Measurements from ENCODE around the gene RIN1. TPM values are rescaled to one million over a fixed set of nuclear protein-coding genes. Genes with fewer than 3 reads are reported as not detected.
"Not testable (repeated sequence)": the region's sequence is repeated elsewhere in the genome, so short reads cannot be mapped to it uniquely, and the experiment has no call there.

The RIN1 gene, protein sequence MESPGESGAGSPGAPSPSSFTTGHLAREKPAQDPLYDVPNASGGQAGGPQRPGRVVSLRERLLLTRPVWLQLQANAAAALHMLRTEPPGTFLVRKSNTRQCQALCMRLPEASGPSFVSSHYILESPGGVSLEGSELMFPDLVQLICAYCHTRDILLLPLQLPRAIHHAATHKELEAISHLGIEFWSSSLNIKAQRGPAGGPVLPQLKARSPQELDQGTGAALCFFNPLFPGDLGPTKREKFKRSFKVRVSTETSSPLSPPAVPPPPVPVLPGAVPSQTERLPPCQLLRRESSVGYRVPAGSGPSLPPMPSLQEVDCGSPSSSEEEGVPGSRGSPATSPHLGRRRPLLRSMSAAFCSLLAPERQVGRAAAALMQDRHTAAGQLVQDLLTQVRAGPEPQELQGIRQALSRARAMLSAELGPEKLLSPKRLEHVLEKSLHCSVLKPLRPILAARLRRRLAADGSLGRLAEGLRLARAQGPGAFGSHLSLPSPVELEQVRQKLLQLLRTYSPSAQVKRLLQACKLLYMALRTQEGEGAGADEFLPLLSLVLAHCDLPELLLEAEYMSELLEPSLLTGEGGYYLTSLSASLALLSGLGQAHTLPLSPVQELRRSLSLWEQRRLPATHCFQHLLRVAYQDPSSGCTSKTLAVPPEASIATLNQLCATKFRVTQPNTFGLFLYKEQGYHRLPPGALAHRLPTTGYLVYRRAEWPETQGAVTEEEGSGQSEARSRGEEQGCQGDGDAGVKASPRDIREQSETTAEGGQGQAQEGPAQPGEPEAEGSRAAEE
- total RNA-seq (2022) (11.7 and 12.7 TPM in 2 replicates), Bru-seq, nascent RNA (percentile 40 among the genes with signal in this experiment), BruChase-seq, experiment 1, labeled RNA remaining after a 2-hour chase (percentile 48 among the genes with signal in this experiment), BruChase-seq, experiment 2, labeled RNA remaining after a 6-hour chase (percentile 54 among the genes with signal in this experiment)
- long read RNA-seq, transcript RIN1-201 (10 exons, 2,693 nt), result major isoform, 6 of 18 reads
- long read RNA-seq, partial matches to known transcripts, result 5 of 18 reads
- long read RNA-seq, other reads (novel, unspliced or antisense), result 5 of 18 reads

DNA sequence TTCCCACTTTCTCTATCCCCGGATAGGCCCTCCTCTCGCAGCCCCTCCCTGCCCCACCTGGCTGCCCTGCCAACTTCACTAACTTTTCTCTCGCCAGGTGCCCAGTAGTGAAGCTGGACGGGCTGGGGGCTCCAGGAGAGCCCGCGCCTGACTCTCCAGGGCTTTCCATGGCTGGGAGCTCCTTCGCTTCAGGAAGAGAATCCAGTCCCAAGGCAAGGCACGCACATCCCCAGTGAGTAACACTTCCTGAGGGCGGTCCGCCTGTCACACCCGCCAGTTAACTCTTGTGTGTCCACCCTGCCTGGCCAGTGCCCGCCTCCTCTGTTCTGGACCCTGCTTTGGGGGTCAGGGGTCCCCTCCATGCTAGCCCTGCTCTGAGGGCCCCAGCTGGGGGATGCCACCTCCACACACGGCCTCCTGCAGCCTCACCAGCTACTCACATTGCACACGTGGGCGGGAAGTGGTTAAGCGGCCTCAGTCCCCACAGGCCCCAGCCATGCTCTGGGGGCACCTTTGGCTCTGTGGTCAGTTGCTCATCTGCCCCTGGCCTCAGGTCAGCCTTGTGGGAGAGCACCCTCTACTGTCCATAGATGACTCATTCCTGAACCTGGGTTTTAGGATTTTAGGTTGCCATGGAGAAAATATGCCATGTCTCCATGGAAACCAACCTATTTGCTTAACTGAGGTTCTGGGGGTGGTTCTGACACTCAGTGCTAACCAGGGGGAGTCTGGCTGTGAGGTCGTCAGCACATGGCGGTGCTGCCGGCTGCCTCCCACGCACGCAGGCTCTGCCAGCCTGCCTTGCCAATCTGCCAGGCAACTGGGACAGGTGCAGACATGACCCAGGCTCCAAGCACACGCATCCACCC is at the start of gene RIN1:
Gene RIN1, minus strand, starts transcription at position 201 of the 869 bp plus-strand sequence. Its CDS starts 32 bp downstream, at position 169.
- H3K27me3 Mint-ChIP-seq (ENCODE audit: insufficient read depth, unreplicated experiment), result no peaks in the 10 kb centered on the region
- peak; percentile 87 for DNase-seq
- ChIA-PET CTCF (interaction anchor here (0.6 to 3.4 kb wide), 12 partner anchors 8 to 102 kb away, joined by 3 to 90 read pairs (median 6); partner anchors contain the start of genes BRMS1, MRPL11 and YIF1A), POLR2A (interaction anchor here (0.5 to 1.5 kb wide), 3 partner anchors 24 to 69 kb away, joined by 3 to 26 read pairs (median 7); partner anchors contain the start of gene YIF1A)
- H3K4me1 Mint-ChIP-seq (ENCODE audit: low read depth, unreplicated experiment), result peaks cover 7% of the 10 kb centered on the region
- H3K4me3 Mint-ChIP-seq (ENCODE audit: unreplicated experiment), result peak within 1 kb of the TSS; percentile 94
- TF ChIP-seq, protein P1, sequence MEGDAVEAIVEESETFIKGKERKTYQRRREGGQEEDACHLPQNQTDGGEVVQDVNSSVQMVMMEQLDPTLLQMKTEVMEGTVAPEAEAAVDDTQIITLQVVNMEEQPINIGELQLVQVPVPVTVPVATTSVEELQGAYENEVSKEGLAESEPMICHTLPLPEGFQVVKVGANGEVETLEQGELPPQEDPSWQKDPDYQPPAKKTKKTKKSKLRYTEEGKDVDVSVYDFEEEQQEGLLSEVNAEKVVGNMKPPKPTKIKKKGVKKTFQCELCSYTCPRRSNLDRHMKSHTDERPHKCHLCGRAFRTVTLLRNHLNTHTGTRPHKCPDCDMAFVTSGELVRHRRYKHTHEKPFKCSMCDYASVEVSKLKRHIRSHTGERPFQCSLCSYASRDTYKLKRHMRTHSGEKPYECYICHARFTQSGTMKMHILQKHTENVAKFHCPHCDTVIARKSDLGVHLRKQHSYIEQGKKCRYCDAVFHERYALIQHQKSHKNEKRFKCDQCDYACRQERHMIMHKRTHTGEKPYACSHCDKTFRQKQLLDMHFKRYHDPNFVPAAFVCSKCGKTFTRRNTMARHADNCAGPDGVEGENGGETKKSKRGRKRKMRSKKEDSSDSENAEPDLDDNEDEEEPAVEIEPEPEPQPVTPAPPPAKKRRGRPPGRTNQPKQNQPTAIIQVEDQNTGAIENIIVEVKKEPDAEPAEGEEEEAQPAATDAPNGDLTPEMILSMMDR (IDR thresholded peaks at IDR 0.05; ENCODE audit: insufficient read depth in 1 of 2, low read depth in 1 of 2, low read length in 1 of 2, severe bottlenecking in 1 of 2, unreplicated experiment in 1 of 2), result peak; percentile 52 to 71
- H3K4me3 ChIP-seq (ENCODE audit: low read depth, low read length), result peak within 1 kb of the TSS; percentile 69
- no peaks in the 10 kb centered on the region for H3K9me3 Mint-ChIP-seq (ENCODE audit: unreplicated experiment)
- no peaks in the 10 kb centered on the region for H3K36me3 ChIP-seq (ENCODE audit: control insufficient read depth, insufficient read depth, low read length)
- no TSS peak for BruUV-seq (replicated peaks)
- H3K9me3 ChIP-seq, result no peaks in the 10 kb centered on the region
- no peaks in the 10 kb centered on the region for H3K27me3 ChIP-seq (replicated peaks; ENCODE audit: control insufficient read depth, insufficient read depth, low read length)
- intact Hi-C loops (cut with micrococcal nuclease; ENCODE audit: unreplicated experiment), result loop anchor here (1.0 kb wide), 3 partner anchors 8 to 47 kb away; partner anchors contain the start of gene YIF1A
- peak within 1 kb of the TSS; percentile 91 for H3K27ac Mint-ChIP-seq (ENCODE audit: unreplicated experiment)
- H3K36me3 Mint-ChIP-seq (ENCODE audit: insufficient read depth, unreplicated experiment), result peaks cover 21% of the 10 kb centered on the region
- H3K4me1 ChIP-seq, result peaks cover 10% of the 10 kb centered on the region

- H3K27me3 ChIP-seq (replicated peaks; ENCODE audit: control insufficient read depth, insufficient read depth, low read length); intact Hi-C loops (cut with micrococcal nuclease; ENCODE audit: unreplicated experiment); H3K36me3 ChIP-seq (ENCODE audit: control insufficient read depth, insufficient read depth, low read length); H3K27ac Mint-ChIP-seq (ENCODE audit: unreplicated experiment); BruUV-seq (replicated peaks); H3K9me3 Mint-ChIP-seq (ENCODE audit: unreplicated experiment); DNase-seq; H3K4me1 Mint-ChIP-seq (ENCODE audit: low read depth, unreplicated experiment); POLR2A ChIA-PET; H3K9me3 ChIP-seq; H3K4me3 Mint-ChIP-seq (ENCODE audit: unreplicated experiment); H3K27me3 Mint-ChIP-seq (ENCODE audit: insufficient read depth, unreplicated experiment); H3K4me3 ChIP-seq (ENCODE audit: low read depth, low read length); H3K4me1 ChIP-seq; H3K36me3 Mint-ChIP-seq (ENCODE audit: insufficient read depth, unreplicated experiment): not testable (repeated sequence)
- CTCF ChIA-PET, result interaction anchor here (0.7 to 2.5 kb wide), 3 partner anchors 13 to 250 kb away, joined by 3 to 16 read pairs (median 4); partner anchors contain the start of genes MRPL11 and SLC29A2
Observed at GRCh38 chr11:66384316-66384715, 48.1 kb upstream of the RIN1 start.

DNA sequence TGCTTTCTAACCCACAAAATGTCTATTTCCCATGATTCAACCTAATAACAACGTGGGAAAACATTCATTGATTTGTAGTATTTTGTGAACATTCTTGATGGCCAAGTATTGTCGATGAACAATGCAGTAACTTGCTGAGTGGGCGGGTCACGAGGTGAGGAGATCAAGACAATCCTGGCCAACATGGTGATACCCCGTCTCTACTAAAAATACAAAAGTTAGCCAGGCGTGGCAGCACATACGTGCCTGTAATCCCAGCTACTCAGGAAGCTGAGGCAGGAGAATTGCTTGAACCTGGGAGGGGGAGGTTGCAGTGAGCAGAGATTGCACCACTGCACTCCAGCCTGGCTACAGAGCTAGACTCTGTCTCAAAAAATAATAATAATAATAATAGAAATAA is 44.0 kb upstream of the RIN1 start:
- intact Hi-C loops (cut with micrococcal nuclease; ENCODE audit: unreplicated experiment); H3K36me3 ChIP-seq (ENCODE audit: control insufficient read depth, insufficient read depth, low read length); H3K4me3 ChIP-seq (ENCODE audit: low read depth, low read length); BruUV-seq (replicated peaks); H3K27me3 Mint-ChIP-seq (ENCODE audit: insufficient read depth, unreplicated experiment); H3K9me3 Mint-ChIP-seq (ENCODE audit: unreplicated experiment); H3K4me3 Mint-ChIP-seq (ENCODE audit: unreplicated experiment); H3K4me1 ChIP-seq; H3K27me3 ChIP-seq (replicated peaks; ENCODE audit: control insufficient read depth, insufficient read depth, low read length); CTCF ChIA-PET; H3K27ac Mint-ChIP-seq (ENCODE audit: unreplicated experiment); DNase-seq; H3K36me3 Mint-ChIP-seq (ENCODE audit: insufficient read depth, unreplicated experiment); H3K9me3 ChIP-seq; H3K4me1 Mint-ChIP-seq (ENCODE audit: low read depth, unreplicated experiment): not testable (repeated sequence)
- POLR2A ChIA-PET, result interaction anchor here (0.6 kb wide), 1 partner anchor 17 kb away, joined by 5 read pairs; no protein-coding TSS in a partner anchor

- peaks cover 15% of the 10 kb centered on the region for H3K4me1 ChIP-seq
- ChIA-PET POLR2A (interaction anchor here (0.6 kb wide), 1 partner anchor 27 kb away, joined by 7 read pairs; no protein-coding TSS in a partner anchor), CTCF (interaction anchor here (1.1 kb wide), 1 partner anchor 12 kb away, joined by 3 read pairs; no protein-coding TSS in a partner anchor)
- H3K36me3 ChIP-seq (ENCODE audit: control insufficient read depth, insufficient read depth, low read length); BruUV-seq (replicated peaks); H3K4me3 ChIP-seq (ENCODE audit: low read depth, low read length); intact Hi-C loops (cut with micrococcal nuclease; ENCODE audit: unreplicated experiment); H3K4me1 Mint-ChIP-seq (ENCODE audit: low read depth, unreplicated experiment); H3K9me3 Mint-ChIP-seq (ENCODE audit: unreplicated experiment); H3K4me3 Mint-ChIP-seq (ENCODE audit: unreplicated experiment); H3K27me3 Mint-ChIP-seq (ENCODE audit: insufficient read depth, unreplicated experiment); H3K9me3 ChIP-seq; DNase-seq; H3K27ac Mint-ChIP-seq (ENCODE audit: unreplicated experiment); H3K27me3 ChIP-seq (replicated peaks; ENCODE audit: control insufficient read depth, insufficient read depth, low read length): not testable (repeated sequence)
- peaks cover 22% of the 10 kb centered on the region for H3K36me3 Mint-ChIP-seq (ENCODE audit: insufficient read depth, unreplicated experiment)
Observed at GRCh38 chr11:66373690-66374287, 37.6 kb upstream of the RIN1 start.

All from Caco-2 (cell line).